Colon (tissue), 2 donors: ENCODE data around the gene CD99.
"Not testable (repeated sequence)": the region's sequence is repeated elsewhere in the genome, so short reads cannot be mapped to it uniquely, and the experiment has no call there.

Experiments used
- FAIRE-seq: peaks from 2 replicates; lab custom pipeline; 2012; peaks lifted over from hg19 to GRCh38; lab: Jason Lieb, UNC
- donor health status: control.
- donor health status: control.

Gene CD99

GRCh38 chrX:2727264-2727663, 36.2 kb downstream of the CD99 start:
- FAIRE-seq = not testable (repeated sequence)

- FAIRE-seq = no peak
Measured at GRCh38 chrX:2732076-2732475, 41.0 kb downstream of the CD99 start.

- no peak for FAIRE-seq
Measured at GRCh38 chrX:2732649-2733048, 41.6 kb downstream of the CD99 start.

GRCh38 chrX:2733286-2733685, 42.2 kb downstream of the CD99 start:
- FAIRE-seq = no peak

GRCh38 chrX:2735270-2735669, 44.2 kb downstream of the CD99 start:
- FAIRE-seq = no peak

- FAIRE-seq = no peak
Measured at GRCh38 chrX:2740672-2741071, 49.6 kb downstream of the CD99 start.

GRCh38 chrX:2741386-2741785, 50.3 kb downstream of the CD99 start:
- no peak for FAIRE-seq

GRCh38 chrX:2746250-2746649, 55.2 kb downstream of the CD99 start:
- FAIRE-seq = not testable (repeated sequence)

GRCh38 chrX:2748171-2748814, 57.2 kb downstream of the CD99 start:
- no peak for FAIRE-seq

- no peak for FAIRE-seq
Measured at GRCh38 chrX:2748815-2749188, 57.7 kb downstream of the CD99 start.

GRCh38 chrX:2751291-2751690, 60.2 kb downstream of the CD99 start:
- FAIRE-seq = no peak

- FAIRE-seq = not testable (repeated sequence)
Measured at GRCh38 chrX:2751874-2752300, 60.8 kb downstream of the CD99 start, which contains the start of gene XG. Gene XG (plus strand): TSS chrX:2752040. CDS start chrX:2752275, 235 bp downstream.

- not testable (repeated sequence) for FAIRE-seq
Measured at GRCh38 chrX:2752441-2752840, 61.3 kb downstream of the CD99 start.

GRCh38 chrX:2755163-2755715, 64.1 kb downstream of the CD99 start:
- FAIRE-seq = not testable (repeated sequence)

GRCh38 chrX:2756548-2756947, 65.5 kb downstream of the CD99 start:
- FAIRE-seq = no peak

GRCh38 chrX:2761246-2761645, 70.2 kb downstream of the CD99 start:
- no peak for FAIRE-seq

GRCh38 chrX:2762671-2763070, 71.6 kb downstream of the CD99 start:
- FAIRE-seq = not testable (repeated sequence)

GRCh38 chrX:2764766-2765548, 73.9 kb downstream of the CD99 start:
- FAIRE-seq = not testable (repeated sequence)

- no peak for FAIRE-seq
Measured at GRCh38 chrX:2765549-2765830, 74.4 kb downstream of the CD99 start.

- FAIRE-seq = no peak
Measured at GRCh38 chrX:2766906-2767305, 75.8 kb downstream of the CD99 start.

- no peak for FAIRE-seq
Measured at GRCh38 chrX:2767631-2768455, 76.7 kb downstream of the CD99 start.

GRCh38 chrX:2769615-2770014, 78.5 kb downstream of the CD99 start:
- no peak for FAIRE-seq
